Sigmoid colon (tissue), 7 donors: Measurements from ENCODE around the gene CD302. TPM values are rescaled to one million over a fixed set of nuclear protein-coding genes. Genes with fewer than 3 reads are reported as not detected.
"Not testable (repeated sequence)": the region's sequence is repeated elsewhere in the genome, so short reads cannot be mapped to it uniquely, and the experiment has no call there.

Experiments
- DNase-seq: peaks from one replicate; pipeline ENCODE4 v3.0.0-alpha.2; 2019
- H3K27ac ChIP-seq, 4 donors: fragments of 200-600 bp; sonication (generic); one replicate each; pipeline ENCODE4 v1.5.1; 2016 to 2019; ENCODE audit warnings: mild to moderate bottlenecking in 1 of 4
- H3K27me3 ChIP-seq, 3 donors: fragments of 200-600 bp; sonication (generic); one replicate each; pipeline ENCODE4 v1.5.1; 2019; ENCODE audit warnings: mild to moderate bottlenecking in 1 of 3
- H3K36me3 ChIP-seq, 4 donors: fragments of 200-600 bp; sonication (generic); one replicate each; pipeline ENCODE4 v1.5.1; 2016 to 2019
- H3K4me1 ChIP-seq, 4 donors: fragments of 200-600 bp; sonication (generic); one replicate each; pipeline ENCODE4 v1.5.1; 2017 to 2019
- H3K4me3 ChIP-seq, 4 donors: fragments of 200-600 bp; sonication (generic); one replicate each; pipeline ENCODE4 v1.5.1; 2017 to 2019; ENCODE audit warnings: mild to moderate bottlenecking in 2 of 4, moderate library complexity in 1 of 4
- H3K9me3 ChIP-seq, 4 donors: fragments of 200-600 bp in 3 of 4; sonication (generic) in 3 of 4; one replicate each; pipeline versions ENCODE4 v1.5.1 to v1.6.1; 2013 to 2019
- EP300 ChIP-seq, 4 donors: sonication (generic); formaldehyde crosslinking; IDR thresholded peaks; one replicate each; pipeline ENCODE4 v1.6.1; 2017; ENCODE audit warnings: antibody characterized with exemption in 4 of 4
- POLR2A ChIP-seq, 2 donors: fragments of 450-650 bp; IDR thresholded peaks; one replicate each; pipeline ENCODE4 v1.6.1; 2016; ENCODE audit warnings: antibody characterized with exemption in 2 of 2, mild to moderate bottlenecking in 2 of 2, moderate library complexity in 2 of 2
- POLR2AphosphoS5 ChIP-seq, 4 donors: sonication (generic); formaldehyde crosslinking; IDR thresholded peaks; one replicate each; pipeline ENCODE4 v1.6.1; 2017; ENCODE audit warnings: antibody characterized with exemption in 4 of 4
- WGBS, 2 donors: extraction: QIAGEN DNeasy Blood & Tissue Kit; methylation state at CpG; one replicate each; pipeline ENCODE4 v1.1.7; 2013; 5-methylcytosine and 5-hydroxymethylcytosine counted together
- intact Hi-C: fragments of 100-400 bp; cut with DNase I; formaldehyde crosslinking; loops from one replicate; pipeline ENCODE4 v1.15.1; 2023
- polyA plus RNA-seq, 3 donors: library from polyadenylated mRNA; stranded (reverse); fragments of 200-250 nt; gene quantifications; one replicate each; pipeline ENCODE4 v1.2.3, GENCODE V29; 2013
- total RNA-seq, 4 donors: library from RNA; depleted of rRNA; stranded (reverse); fragments of >200 nt; gene quantifications; one replicate each; pipeline ENCODE4 v1.1.0, GENCODE V29; 2016
- TF ChIP-seq, protein P1 (sequence below), 4 experiments: fragments of 450-650 bp in 3 of 4; fragments of 200-600 bp in 1 of 4; IDR thresholded peaks; one replicate each; pipeline ENCODE4 v1.5.1; 2016 to 2019; ENCODE audit warnings: antibody characterized with exemption in 4 of 4, mild to moderate bottlenecking in 3 of 4, moderate library complexity in 2 of 4
- donor health status: healthy with polysubstance abuse.
- donor health status: Bipolar disorder and iron deficiency.
- donor health status: healthy.

Gene CD302
- total and polyA plus RNA-seq, 7 donors: 9.0 to 67.6 (median 42.4) TPM

DNA sequence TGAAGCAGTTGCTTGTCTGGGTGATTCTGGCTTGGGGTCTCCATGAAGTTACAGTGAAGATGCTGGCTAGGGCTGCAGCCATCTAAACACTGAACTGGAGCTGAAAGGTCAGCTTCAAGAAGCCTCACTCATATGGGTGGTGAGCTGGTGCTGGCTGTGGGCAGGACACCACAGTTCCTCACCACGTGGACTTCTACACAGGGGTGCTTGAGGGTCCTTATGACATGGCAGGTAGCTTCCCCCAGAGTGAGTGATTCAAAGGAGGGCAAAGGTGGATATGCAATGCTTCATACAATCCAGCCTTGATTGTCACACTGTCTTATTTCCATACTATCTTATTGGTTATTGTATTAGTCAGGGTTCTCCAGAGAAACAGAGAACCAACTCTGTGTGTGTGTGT is 6.0 kb downstream of the CD302 start:
- 92 to 94% methylated on average over 1 of the region's 1 CpG for WGBS, 2 donors
- TF ChIP-seq EP300 (IDR thresholded peaks at IDR 0.05): no peak
- TF ChIP-seq POLR2AphosphoS5 (IDR thresholded peaks at IDR 0.05): no peak
- TF ChIP-seq, protein P1, sequence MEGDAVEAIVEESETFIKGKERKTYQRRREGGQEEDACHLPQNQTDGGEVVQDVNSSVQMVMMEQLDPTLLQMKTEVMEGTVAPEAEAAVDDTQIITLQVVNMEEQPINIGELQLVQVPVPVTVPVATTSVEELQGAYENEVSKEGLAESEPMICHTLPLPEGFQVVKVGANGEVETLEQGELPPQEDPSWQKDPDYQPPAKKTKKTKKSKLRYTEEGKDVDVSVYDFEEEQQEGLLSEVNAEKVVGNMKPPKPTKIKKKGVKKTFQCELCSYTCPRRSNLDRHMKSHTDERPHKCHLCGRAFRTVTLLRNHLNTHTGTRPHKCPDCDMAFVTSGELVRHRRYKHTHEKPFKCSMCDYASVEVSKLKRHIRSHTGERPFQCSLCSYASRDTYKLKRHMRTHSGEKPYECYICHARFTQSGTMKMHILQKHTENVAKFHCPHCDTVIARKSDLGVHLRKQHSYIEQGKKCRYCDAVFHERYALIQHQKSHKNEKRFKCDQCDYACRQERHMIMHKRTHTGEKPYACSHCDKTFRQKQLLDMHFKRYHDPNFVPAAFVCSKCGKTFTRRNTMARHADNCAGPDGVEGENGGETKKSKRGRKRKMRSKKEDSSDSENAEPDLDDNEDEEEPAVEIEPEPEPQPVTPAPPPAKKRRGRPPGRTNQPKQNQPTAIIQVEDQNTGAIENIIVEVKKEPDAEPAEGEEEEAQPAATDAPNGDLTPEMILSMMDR (IDR thresholded peaks at IDR 0.05): no peak
- TF ChIP-seq POLR2A (IDR thresholded peaks at IDR 0.05): no peak
- H3K4me3 ChIP-seq: no peak overlapping the region

DNA sequence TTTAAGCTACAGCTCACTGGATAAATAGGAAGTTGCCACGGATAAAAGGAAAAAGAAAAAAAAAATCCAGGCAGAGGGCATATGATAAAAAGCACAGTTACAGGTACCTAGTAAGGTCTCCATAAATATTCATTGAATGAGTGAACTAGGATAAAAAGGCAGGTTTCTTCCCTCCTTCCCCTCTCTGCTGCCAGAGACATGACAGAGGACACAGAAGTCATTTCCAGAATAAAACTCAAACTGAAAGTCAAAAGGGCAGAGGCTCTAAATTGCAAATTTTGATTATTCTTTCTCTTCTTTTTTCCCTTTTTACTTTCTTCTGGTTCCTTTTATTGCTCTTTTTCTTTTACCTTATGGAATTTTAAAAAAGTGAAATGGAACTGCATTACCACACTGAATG is 7.7 kb downstream of the CD302 start:
- DNase-seq: no peak
- TF ChIP-seq, protein P1 (IDR thresholded peaks at IDR 0.05): no peak
- TF ChIP-seq POLR2A (IDR thresholded peaks at IDR 0.05): no peak
- TF ChIP-seq POLR2AphosphoS5 (IDR thresholded peaks at IDR 0.05): no peak
- TF ChIP-seq EP300 (IDR thresholded peaks at IDR 0.05): no peak
- no peaks in the 10 kb centered on the region for H3K4me1 ChIP-seq
- H3K27ac ChIP-seq: no peak overlapping the region
- H3K36me3 ChIP-seq: no peaks in the 10 kb centered on the region
- WGBS, 2 donors: 44 to 58% methylated on average over 1 of the region's 1 CpG
- H3K4me3 ChIP-seq: no peak overlapping the region
- H3K9me3 ChIP-seq: no peaks in the 10 kb centered on the region
- intact Hi-C loops: no loop called here
- H3K27me3 ChIP-seq: no peaks in the 10 kb centered on the region

More for the DNA sequence above, 6.0 kb downstream of the CD302 start:
- Histone ChIP-seq H3K36me3 (no peaks in the 10 kb centered on the region), H3K27me3 (no peaks in the 10 kb centered on the region), H3K9me3 (no peaks in the 10 kb centered on the region), H3K4me1 (peaks cover 0 to 13% (median 6%) of the 10 kb centered on the region in 4 donors), H3K27ac (no peak overlapping the region)
- intact Hi-C loops: no loop called here
- DNase-seq: no peak

DNA sequence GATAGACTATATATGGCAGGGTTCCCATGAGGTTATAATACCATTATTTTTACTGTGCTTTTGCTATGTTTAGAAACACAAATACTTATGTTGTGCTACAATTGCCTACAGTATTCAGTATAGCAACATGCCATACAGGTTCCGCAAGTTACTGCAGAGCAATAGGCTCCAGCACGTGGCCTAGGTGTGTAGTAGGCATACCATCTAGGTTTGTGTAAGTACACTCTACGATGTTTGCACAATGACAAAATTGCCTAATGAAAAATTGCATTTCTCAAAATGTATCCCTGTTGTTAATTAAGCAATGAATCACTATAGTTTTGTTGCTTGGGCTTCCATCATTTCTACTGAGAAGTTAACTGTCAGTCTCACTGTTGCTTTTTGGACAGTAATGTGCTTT is 9.8 kb downstream of the CD302 start:
- intact Hi-C loops: no loop called here
- Histone ChIP-seq H3K27ac (no peak overlapping the region), H3K27me3 (no peaks in the 10 kb centered on the region), H3K4me1 (no peaks in the 10 kb centered on the region), H3K36me3 (no peaks in the 10 kb centered on the region), H3K9me3 (no peaks in the 10 kb centered on the region), H3K4me3 (no peak overlapping the region)
- WGBS, 2 donors: 26 to 69% methylated on average over 3 of the region's 3 CpGs
- TF ChIP-seq EP300 (IDR thresholded peaks at IDR 0.05) (no peak), POLR2AphosphoS5 (IDR thresholded peaks at IDR 0.05) (no peak), POLR2A (IDR thresholded peaks at IDR 0.05) (no peak)
- TF ChIP-seq, protein P1 (IDR thresholded peaks at IDR 0.05): no peak
- no peak for DNase-seq

GRCh38 chr2:159787647-159788046 is 10.4 kb downstream of the CD302 start:
- not testable (repeated sequence) for H3K9me3 ChIP-seq, H3K4me1 ChIP-seq
- WGBS, 2 donors: 27 to 77% methylated on average over 6 of the region's 6 CpGs

DNA sequence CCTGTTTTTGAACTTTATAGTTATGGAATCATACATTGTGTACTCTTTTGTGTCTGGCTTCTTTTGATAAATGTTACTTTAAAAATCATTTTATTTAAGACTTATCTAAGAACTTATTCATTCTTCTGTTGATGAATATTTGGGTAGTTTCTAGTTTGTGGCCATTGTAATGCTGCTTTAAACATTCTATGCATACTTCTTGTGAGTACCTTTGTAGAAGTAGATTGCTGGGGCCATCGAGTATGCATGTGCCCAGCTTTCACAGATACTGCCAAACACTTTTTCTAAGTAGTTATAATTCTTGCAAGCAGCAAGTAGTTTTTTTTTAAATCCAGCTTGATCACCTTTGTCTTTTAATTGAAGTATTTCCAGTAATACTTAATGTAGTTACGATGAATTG is 11.1 kb downstream of the CD302 start:
- Histone ChIP-seq H3K36me3 (no peaks in the 10 kb centered on the region), H3K4me3 (no peak overlapping the region), H3K27me3 (no peaks in the 10 kb centered on the region), H3K27ac (no peak overlapping the region), H3K4me1 (no peaks in the 10 kb centered on the region), H3K9me3 (no peaks in the 10 kb centered on the region)
- no peak for DNase-seq
- WGBS, 2 donors: 59 to 89% methylated on average over 2 of the region's 2 CpGs
- TF ChIP-seq POLR2AphosphoS5 (IDR thresholded peaks at IDR 0.05): no peak
- no peak for TF ChIP-seq EP300 (IDR thresholded peaks at IDR 0.05)
- no peak for TF ChIP-seq POLR2A (IDR thresholded peaks at IDR 0.05)
- intact Hi-C loops: no loop called here

More at GRCh38 chr2:159787647-159788046, 10.4 kb downstream of the CD302 start:
- H3K4me3 ChIP-seq, H3K27ac ChIP-seq, DNase-seq, H3K27me3 ChIP-seq, intact Hi-C loops, H3K36me3 ChIP-seq: not testable (repeated sequence)

- intact Hi-C loops: no loop called here
- H3K9me3 ChIP-seq: no peaks in the 10 kb centered on the region
- no peaks in the 10 kb centered on the region for H3K36me3 ChIP-seq
- H3K4me3 ChIP-seq: no peak overlapping the region
- WGBS, 2 donors: 56 to 88% methylated on average over 3 of the region's 3 CpGs
- no peak overlapping the region for H3K27ac ChIP-seq
- H3K4me1 ChIP-seq: no peaks in the 10 kb centered on the region
- DNase-seq: no peak
- no peak for TF ChIP-seq POLR2AphosphoS5 (IDR thresholded peaks at IDR 0.05)
- TF ChIP-seq EP300 (IDR thresholded peaks at IDR 0.05): no peak
- TF ChIP-seq, protein P1 (IDR thresholded peaks at IDR 0.05): no peak
- no peak for TF ChIP-seq POLR2A (IDR thresholded peaks at IDR 0.05)
- H3K27me3 ChIP-seq: no peaks in the 10 kb centered on the region
Observed at GRCh38 chr2:159785195-159785594, 12.8 kb downstream of the CD302 start.

DNA sequence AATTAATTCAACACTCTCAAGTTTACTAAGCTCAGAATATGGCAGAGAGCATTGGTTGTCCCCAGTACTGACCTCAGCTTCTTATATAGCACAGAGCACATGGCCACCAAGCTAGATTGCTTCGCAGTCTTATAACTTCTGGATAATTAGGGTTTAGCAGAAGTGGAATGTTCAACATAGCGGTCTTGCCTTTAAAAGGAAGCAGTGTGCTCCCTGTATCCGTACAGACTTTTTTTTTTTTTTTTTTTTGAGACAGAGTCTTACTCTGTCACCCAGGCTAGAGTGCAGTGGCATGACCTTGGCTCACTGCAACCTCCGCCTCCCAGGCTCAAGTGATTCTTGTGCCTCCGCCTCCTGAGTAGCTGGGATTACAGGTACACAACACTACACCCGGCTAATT is 13.3 kb downstream of the CD302 start:
- H3K27me3 ChIP-seq, H3K9me3 ChIP-seq, H3K36me3 ChIP-seq, H3K27ac ChIP-seq, DNase-seq, H3K4me3 ChIP-seq, intact Hi-C loops, H3K4me1 ChIP-seq: not testable (repeated sequence)
- WGBS, 2 donors: 81 to 87% methylated on average over 6 of the region's 6 CpGs
